Heart left ventricle (tissue), 16 donors: ENCODE results near the gene LRRC63. TPM values are rescaled to one million over a fixed set of nuclear protein-coding genes. Genes with fewer than 3 reads are reported as not detected.

ENCODE experiments used
- ATAC-seq, 4 donors: fragments of 200-7000 bp; cut with Tn5 transposase; one replicate each; pipeline ENCODE4 v1.9.1; 2020 to 2022; ENCODE audit warnings: moderate library complexity in 4 of 4, mild to moderate bottlenecking in 3 of 4, moderate number of reproducible peaks in 1 of 4
- DNase-seq, 5 donors: peaks; one replicate each; pipeline ENCODE4 v3.0.0-alpha.2; 2020
- H3K27ac ChIP-seq, 12 donors: fragments of 200-600 bp; sonication (generic) in 4 of 12; one replicate each; pipeline versions ENCODE4 v1.5.0 to v1.8.0; 2016 to 2022; ENCODE audit warnings: mild to moderate bottlenecking in 2 of 12
- H3K27me3 ChIP-seq, 9 donors: fragments of 200-600 bp; sonication (generic) in 2 of 9; one replicate each; pipeline versions ENCODE4 v1.5.1 to v1.8.0; 2016 to 2022; ENCODE audit warnings: mild to moderate bottlenecking in 3 of 9
- H3K36me3 ChIP-seq, 9 donors: fragments of 200-600 bp; sonication (generic) in 2 of 9; one replicate each; pipeline versions ENCODE4 v1.5.0 to v1.8.0; 2018 to 2022; ENCODE audit warnings: mild to moderate bottlenecking in 2 of 9
- H3K4me1 ChIP-seq, 12 donors: fragments of 200-600 bp; sonication (generic) in 4 of 12; one replicate each; pipeline versions ENCODE4 v1.5.0 to v1.8.0; 2016 to 2022; ENCODE audit warnings: mild to moderate bottlenecking in 3 of 12
- H3K4me3 ChIP-seq, 12 donors: fragments of 200-600 bp; sonication (generic) in 4 of 12; one replicate each; pipeline versions ENCODE4 v1.5.0 to v1.8.0; 2017 to 2022; ENCODE audit warnings: mild to moderate bottlenecking in 9 of 12, moderate library complexity in 4 of 12
- H3K9me3 ChIP-seq, 12 donors: fragments of 200-600 bp; sonication (generic) in 4 of 12; one replicate each; pipeline versions ENCODE4 v1.5.0 to v1.8.0; 2016 to 2022; ENCODE audit warnings: mild to moderate bottlenecking in 1 of 12
- POLR2A ChIP-seq, 2 donors: fragments of 450-650 bp; IDR thresholded peaks; one replicate each; pipeline ENCODE4 v1.6.1; 2017; ENCODE audit warnings: antibody characterized with exemption in 2 of 2, mild to moderate bottlenecking in 2 of 2, moderate library complexity in 2 of 2
- WGBS, 4 donors: extraction: QIAGEN DNeasy Blood & Tissue Kit in 2 of 4; methylation state at CpG; one replicate each; pipeline versions ENCODE4 v1.1.5 to v1.1.7; 2013 to 2018; 5-methylcytosine and 5-hydroxymethylcytosine counted together
- intact Hi-C, 10 donors: fragments of 100-400 bp; cut with DNase I; formaldehyde crosslinking; loops; one replicate each; pipeline versions ENCODE4 v1.11.1 to v1.14.2; 2022
- polyA plus RNA-seq, 2 donors: library from polyadenylated mRNA; stranded (reverse); fragments of 200-250 nt; gene quantifications; one replicate each; pipeline ENCODE4 v1.2.3, GENCODE V29; 2013
- total RNA-seq, 9 donors: library from RNA; depleted of rRNA in 2 of 9; stranded (reverse); fragments of >200 nt in 2 of 9; fragmentation: NEBNext Ultra II Directional in 3 of 9; extraction: Animal tissue kit (Norgen Biotek cat#: 25700) in 3 of 9; gene quantifications; one replicate each; pipeline versions ENCODE4 v1.1.0 to v1.2.4, GENCODE V29; 2016 to 2023
- TF ChIP-seq, protein P1 (sequence below), 12 donors: fragments of 200-600 bp; sonication (generic) in 4 of 12; IDR thresholded peaks; one replicate each; pipeline versions ENCODE4 v1.5.0 to v1.8.0; 2018 to 2022; ENCODE audit warnings: antibody characterized with exemption in 12 of 12, mild to moderate bottlenecking in 5 of 12
- donor health status: ischemic (EF 13 %, LVEDD 7.1; RV severe dilation, severe dysfunction).
- donor health status: healthy with polysubstance abuse.
- donor health status: DM: no; HTN: yes; CAD: no.
- donor health status: DM: no; HTN: no; CAD: no.
- donor health status: ischemic (EF 25% LVEDD 6.9; RV normal size, moderate dysfunction).
- donor health status: ischemic (EF 25% LVEDD 5.7; RV mildly dilated, moderate dysfunction).
- donor health status: healthy.
- donor health status: DM: yes; HTN: yes; CAD: no.
- donor health status: ischemic (EF 35%, LVEDD 5.7; RV mildly dilated, moderate dysfunction).
- donor health status: nonischemic (EF 11% LVEDD 7.7; RV severe dilation, severe dysfunction).
- donor health status: DM: yes; HTN: yes; CAD: no.
- donor health status: PGD.
- donor health status: ischemic (EF 29% LVEDD 5.4; RV normal size, mild dysfunction).
- donor health status: nonischemic (EF 23%, LVEDD 6.1; RV moderate dilation, normal function).

Gene LRRC63
- total and polyA plus RNA-seq, 11 donors: 0.14 to 0.48 TPM; not detected in 9

DNA sequence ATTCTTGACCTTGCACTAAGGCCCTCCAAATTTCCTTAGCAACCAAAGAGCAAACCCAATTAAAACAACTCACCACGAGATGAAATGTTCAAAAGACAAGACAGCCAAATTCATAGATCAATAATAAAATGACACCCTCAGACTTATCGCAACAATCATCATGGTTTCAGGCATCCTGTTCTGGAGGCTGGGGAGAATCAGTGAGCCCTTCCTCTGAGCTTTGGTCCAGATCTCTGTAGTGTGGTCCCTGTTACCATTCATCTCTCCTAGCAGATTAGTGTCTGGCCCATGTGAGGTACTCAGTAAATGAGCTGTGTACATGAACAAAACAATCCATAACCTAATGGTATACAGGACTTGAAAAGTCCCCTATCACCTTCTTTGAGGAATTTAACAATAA, 42.0 kb upstream of the LRRC63 start:
- H3K27ac ChIP-seq: peak overlapping the region in 1 of 12 donors; percentile 91
- ATAC-seq: no peak
- H3K27me3 ChIP-seq: peaks cover 0 to 8% (median 0%) of the 10 kb centered on the region in 9 donors
- DNase-seq: no peak
- H3K9me3 ChIP-seq: no peaks in the 10 kb centered on the region
- 89 to 100% (median 93%) methylated on average over 2 of the region's 2 CpGs for WGBS, 4 donors
- intact Hi-C loops: loop anchor here in 1 of 10 donors (10.0 kb wide), 1 partner anchor 545 kb away; no protein-coding TSS in a partner anchor
- TF ChIP-seq, protein P1, sequence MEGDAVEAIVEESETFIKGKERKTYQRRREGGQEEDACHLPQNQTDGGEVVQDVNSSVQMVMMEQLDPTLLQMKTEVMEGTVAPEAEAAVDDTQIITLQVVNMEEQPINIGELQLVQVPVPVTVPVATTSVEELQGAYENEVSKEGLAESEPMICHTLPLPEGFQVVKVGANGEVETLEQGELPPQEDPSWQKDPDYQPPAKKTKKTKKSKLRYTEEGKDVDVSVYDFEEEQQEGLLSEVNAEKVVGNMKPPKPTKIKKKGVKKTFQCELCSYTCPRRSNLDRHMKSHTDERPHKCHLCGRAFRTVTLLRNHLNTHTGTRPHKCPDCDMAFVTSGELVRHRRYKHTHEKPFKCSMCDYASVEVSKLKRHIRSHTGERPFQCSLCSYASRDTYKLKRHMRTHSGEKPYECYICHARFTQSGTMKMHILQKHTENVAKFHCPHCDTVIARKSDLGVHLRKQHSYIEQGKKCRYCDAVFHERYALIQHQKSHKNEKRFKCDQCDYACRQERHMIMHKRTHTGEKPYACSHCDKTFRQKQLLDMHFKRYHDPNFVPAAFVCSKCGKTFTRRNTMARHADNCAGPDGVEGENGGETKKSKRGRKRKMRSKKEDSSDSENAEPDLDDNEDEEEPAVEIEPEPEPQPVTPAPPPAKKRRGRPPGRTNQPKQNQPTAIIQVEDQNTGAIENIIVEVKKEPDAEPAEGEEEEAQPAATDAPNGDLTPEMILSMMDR (IDR thresholded peaks at IDR 0.05): no peak
- H3K4me1 ChIP-seq: peaks cover 0 to 98% (median 9%) of the 10 kb centered on the region in 12 donors
- peaks cover 0 to 6% (median 0%) of the 10 kb centered on the region in 9 donors for H3K36me3 ChIP-seq
- no peak overlapping the region for H3K4me3 ChIP-seq

- TF ChIP-seq, protein P1 (IDR thresholded peaks at IDR 0.05): no peak
- no peak for TF ChIP-seq POLR2A (IDR thresholded peaks at IDR 0.05)
- Histone ChIP-seq H3K9me3 (no peaks in the 10 kb centered on the region), H3K36me3 (peaks cover 0 to 3% (median 0%) of the 10 kb centered on the region in 9 donors), H3K27ac (peak overlapping the region in 1 of 12 donors; percentile 91), H3K4me3 (peak overlapping the region in 2 of 12 donors; percentile 3 to 35), H3K4me1 (peaks cover 0 to 100% (median 9%) of the 10 kb centered on the region in 12 donors), H3K27me3 (peaks cover 0 to 11% (median 0%) of the 10 kb centered on the region in 9 donors)
- no peak for ATAC-seq
- 66 to 83% (median 76%) methylated on average over 7 of the region's 7 CpGs for WGBS, 4 donors
- DNase-seq: no peak
- intact Hi-C loops: no loop called here
Measured at GRCh38 chr13:46170268-46170667, 41.5 kb upstream of the LRRC63 start.

- peak overlapping the region in 2 of 12 donors; percentile 39 to 91 for H3K27ac ChIP-seq
- ATAC-seq (peak in 3 of 4 donors; percentile 30 to 73 (median 41)), DNase-seq (no peak)
- intact Hi-C loops: no loop called here
- H3K27me3 ChIP-seq: peaks cover 0 to 11% (median 0%) of the 10 kb centered on the region in 9 donors
- 24 to 31% (median 30%) methylated on average over 3 of the region's 3 CpGs for WGBS, 4 donors
- no peaks in the 10 kb centered on the region for H3K36me3 ChIP-seq
- H3K9me3 ChIP-seq: no peaks in the 10 kb centered on the region
- peak overlapping the region in 2 of 12 donors; percentile 3 to 35 for H3K4me3 ChIP-seq
- TF ChIP-seq POLR2A (IDR thresholded peaks at IDR 0.05): no peak
- TF ChIP-seq, protein P1 (IDR thresholded peaks at IDR 0.05): no peak
- peaks cover 0 to 100% (median 9%) of the 10 kb centered on the region in 12 donors for H3K4me1 ChIP-seq
Measured at GRCh38 chr13:46170687-46171086, 41.0 kb upstream of the LRRC63 start.

- ATAC-seq: peak in 2 of 4 donors; percentile 36 to 67
- H3K4me3 ChIP-seq: peak overlapping the region in 1 of 12 donors; percentile 35
- peaks cover 0 to 100% (median 9%) of the 10 kb centered on the region in 12 donors for H3K4me1 ChIP-seq
- 54 to 69% (median 63%) methylated on average over 4 of the region's 4 CpGs for WGBS, 4 donors
- intact Hi-C loops: no loop called here
- H3K27me3 ChIP-seq: peaks cover 0 to 11% (median 0%) of the 10 kb centered on the region in 9 donors
- no peak for DNase-seq
- H3K9me3 ChIP-seq: no peaks in the 10 kb centered on the region
- H3K36me3 ChIP-seq: no peaks in the 10 kb centered on the region
- TF ChIP-seq, protein P1 (IDR thresholded peaks at IDR 0.05): no peak
- no peak for TF ChIP-seq POLR2A (IDR thresholded peaks at IDR 0.05)
- H3K27ac ChIP-seq: peak overlapping the region in 2 of 12 donors; percentile 39 to 91
Measured at GRCh38 chr13:46171217-46171616, 40.5 kb upstream of the LRRC63 start.
